Measurements from ENCODE around the gene RGS12.

Gene RGS12

GRCh38 chr4:3292571-3293400 is at the start of gene RGS12:
Gene RGS12 (plus strand): TSS chr4:3293021. CDS start chr4:3316171, 23,150 bp downstream.
- peak; percentile 89 for DNase-seq (ENCODE audit: low spot score)

- DNase-seq (ENCODE audit: low spot score), result no peak
These were observed 49.6 kb upstream of the RGS12 start for GRCh38 chr4:3243136-3243780.

DNA sequence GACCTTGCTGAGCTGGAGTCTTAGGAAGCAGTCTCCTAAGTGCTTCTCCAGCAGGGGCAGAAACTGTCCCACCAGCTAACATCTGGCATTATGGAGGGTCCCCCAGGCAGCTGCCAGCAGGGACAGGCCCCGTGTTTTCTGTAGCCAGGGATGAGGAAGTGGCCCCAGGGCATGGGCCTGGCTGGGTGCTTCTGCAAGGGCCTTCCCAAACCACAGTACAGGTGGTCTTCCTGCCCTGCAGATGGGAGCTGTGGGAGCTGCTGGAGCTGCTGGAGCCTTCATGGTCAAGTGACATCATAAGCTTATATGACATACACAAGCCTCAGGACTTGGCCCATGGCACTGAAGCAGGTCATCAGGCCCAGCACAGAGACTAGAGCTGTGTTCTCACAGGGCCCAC is 48.8 kb upstream of the RGS12 start:
- DNase-seq (ENCODE audit: low spot score), result no peak

GRCh38 chr4:3244747-3245146 is 48.1 kb upstream of the RGS12 start:
- DNase-seq (ENCODE audit: low spot score), result no peak

GRCh38 chr4:3245676-3246075 is 47.1 kb upstream of the RGS12 start:
- DNase-seq (ENCODE audit: low spot score), result no peak

- no peak for DNase-seq (ENCODE audit: low spot score)
These were observed 46.1 kb upstream of the RGS12 start for GRCh38 chr4:3246458-3247398.

DNA sequence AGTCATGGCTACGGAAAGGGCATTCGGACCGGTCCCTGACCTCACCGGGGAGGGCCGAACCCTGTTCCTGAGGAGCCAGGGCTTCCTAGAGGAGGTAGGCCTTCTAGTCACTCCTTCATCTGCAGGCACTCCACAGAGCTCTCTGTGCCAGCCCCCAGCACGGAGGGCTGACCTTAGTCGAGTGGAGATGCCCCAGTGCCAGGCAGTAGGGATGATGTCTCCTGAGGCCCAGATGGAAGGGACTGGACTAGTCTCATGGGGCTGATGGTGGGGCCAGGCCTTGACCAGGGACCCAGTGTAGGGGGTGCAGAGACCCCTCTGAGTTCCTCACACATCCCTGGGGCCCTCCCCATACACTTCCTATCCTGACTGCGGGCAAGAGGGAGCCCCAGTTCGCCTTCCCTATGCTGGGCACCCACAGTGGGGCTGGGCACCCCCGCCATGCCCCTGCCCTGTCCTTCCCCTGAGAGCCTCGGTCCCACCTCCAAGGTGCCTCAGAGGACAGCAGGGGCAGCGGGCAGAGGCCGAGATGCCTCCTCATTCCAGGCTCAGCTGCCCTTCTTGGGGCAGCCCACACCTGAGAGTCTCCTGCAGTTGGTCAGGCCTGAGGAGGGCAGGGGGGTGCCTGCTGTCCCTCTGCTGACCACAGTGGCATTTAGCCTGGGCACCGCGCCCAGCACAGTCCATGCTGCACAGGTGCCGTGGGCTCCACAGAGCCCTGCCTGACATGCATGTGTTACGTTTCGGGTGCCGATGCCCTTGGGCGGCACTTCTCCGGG is 45.2 kb upstream of the RGS12 start:
- no peak for DNase-seq (ENCODE audit: low spot score)

DNA sequence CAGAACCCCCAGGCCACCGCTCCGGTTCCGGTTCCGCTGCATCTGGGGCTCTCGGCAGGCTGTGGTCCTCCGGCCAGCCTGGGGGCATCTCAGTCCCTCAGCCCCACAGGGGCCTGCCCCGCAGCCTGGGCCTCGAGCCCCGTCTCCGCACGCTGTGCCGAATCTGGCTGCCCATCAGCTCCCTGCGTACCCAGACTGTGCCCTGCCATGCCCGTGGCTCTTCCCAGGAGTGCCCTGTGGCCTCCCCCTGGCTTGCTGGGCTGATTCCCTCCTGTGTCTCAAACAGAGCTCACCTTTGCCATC is 44.7 kb upstream of the RGS12 start:
- DNase-seq (ENCODE audit: low spot score), result no peak

- DNase-seq (ENCODE audit: low spot score), result no peak
These were observed 43.8 kb upstream of the RGS12 start, which contains the start of gene MSANTD1 for GRCh38 chr4:3248811-3249661. Gene MSANTD1 (plus strand): TSS chr4:3249159. CDS start chr4:3249223, 64 bp downstream.

DNA sequence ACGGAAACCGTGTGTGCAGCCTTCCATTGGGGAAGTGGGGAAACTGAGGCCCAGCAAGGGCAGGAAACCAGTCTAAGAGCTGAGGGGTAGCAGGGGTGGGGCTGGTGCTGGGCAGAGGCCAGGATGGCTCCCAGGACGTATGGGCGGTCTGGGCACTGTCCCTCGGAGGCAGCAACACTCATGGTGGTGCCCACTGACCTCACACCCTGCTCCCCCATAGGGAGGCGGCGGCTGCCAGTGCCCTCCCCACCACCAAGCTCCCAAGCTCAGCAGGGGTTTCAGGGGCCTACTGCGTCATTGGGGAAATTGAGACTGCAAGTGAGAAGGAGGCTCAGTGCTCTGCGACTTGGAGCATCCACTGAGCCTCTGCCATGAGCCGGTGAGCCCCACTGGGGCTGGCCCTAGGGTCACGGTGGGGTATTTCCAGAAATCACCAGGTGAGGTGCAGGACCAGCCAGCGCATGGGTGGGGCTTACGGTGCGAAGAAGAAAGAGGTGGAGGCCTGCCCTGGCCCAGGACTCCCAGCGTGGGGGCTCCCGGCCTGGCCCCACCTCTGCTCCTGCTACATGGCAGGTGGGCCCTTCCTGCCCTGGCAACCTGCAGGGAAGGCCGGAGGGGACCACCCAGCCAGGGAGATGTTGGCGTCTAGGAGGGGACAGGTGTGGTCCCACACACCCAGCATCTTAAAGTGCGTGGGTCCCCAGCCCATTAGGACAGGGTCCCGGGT is 42.9 kb upstream of the RGS12 start:
- no peak for DNase-seq (ENCODE audit: low spot score)

DNA sequence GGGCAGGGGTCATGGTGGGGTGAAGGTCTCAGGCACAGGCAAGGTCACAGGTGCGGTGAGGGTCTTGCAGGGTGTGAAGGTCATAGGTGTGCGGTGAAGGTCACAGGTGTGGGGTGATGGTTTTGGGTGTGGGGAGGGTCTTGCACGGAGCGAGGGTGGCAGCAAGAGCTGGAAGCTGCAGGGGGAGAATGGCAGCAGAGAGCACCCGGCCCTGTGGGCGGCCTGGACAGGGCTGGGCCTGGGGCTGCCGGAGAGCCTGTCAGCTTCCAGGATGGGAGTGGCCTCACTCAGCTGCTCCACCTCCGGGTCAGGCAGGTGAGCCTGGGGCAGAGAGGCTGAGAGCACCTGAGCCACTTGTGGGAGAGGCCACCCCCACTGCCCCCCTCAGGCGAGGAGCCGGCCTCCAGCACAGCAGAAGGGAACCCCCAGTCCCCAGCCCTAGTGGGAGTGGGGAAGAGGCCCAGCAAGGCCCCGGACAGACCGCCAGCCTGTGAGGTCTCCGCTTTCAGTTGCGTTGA is 42.3 kb upstream of the RGS12 start:
- no peak for DNase-seq (ENCODE audit: low spot score)

DNA sequence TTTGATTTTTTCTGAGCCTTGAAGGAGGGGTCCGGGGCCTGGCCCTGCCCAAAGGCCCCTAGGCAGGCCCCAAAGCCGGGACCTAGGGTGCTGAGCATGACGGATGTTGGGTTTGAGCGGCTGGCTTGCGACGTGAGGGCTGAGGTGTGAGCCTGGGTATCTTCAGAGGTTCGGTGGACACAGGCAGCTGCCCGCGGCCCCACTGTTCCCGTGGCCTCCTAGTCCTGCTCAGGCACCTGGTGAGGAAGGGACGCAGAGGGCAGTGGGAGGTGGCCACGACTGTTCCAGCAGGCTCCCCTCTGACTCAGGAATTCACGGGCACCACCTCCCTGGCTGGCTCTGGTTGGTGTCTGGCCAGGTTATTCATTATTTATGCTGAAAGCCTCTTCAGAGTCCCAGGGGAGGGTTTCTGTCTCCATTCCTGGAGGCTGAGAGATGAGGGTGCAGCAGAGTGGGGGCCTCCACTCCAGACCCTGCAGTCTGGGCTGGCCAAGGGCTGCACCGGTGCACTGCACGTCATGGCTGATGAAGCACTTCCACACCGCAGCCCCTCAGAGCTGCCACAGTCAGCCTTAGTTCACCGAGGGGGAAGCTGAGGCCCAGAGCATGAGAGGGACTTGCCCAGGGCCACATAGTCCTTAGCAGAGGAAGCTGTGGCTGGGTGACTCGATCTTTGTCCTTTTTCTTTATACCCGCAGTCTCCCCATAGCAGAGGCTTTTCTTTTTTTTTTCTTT is 41.7 kb upstream of the RGS12 start:
- DNase-seq (ENCODE audit: low spot score), result no peak

DNA sequence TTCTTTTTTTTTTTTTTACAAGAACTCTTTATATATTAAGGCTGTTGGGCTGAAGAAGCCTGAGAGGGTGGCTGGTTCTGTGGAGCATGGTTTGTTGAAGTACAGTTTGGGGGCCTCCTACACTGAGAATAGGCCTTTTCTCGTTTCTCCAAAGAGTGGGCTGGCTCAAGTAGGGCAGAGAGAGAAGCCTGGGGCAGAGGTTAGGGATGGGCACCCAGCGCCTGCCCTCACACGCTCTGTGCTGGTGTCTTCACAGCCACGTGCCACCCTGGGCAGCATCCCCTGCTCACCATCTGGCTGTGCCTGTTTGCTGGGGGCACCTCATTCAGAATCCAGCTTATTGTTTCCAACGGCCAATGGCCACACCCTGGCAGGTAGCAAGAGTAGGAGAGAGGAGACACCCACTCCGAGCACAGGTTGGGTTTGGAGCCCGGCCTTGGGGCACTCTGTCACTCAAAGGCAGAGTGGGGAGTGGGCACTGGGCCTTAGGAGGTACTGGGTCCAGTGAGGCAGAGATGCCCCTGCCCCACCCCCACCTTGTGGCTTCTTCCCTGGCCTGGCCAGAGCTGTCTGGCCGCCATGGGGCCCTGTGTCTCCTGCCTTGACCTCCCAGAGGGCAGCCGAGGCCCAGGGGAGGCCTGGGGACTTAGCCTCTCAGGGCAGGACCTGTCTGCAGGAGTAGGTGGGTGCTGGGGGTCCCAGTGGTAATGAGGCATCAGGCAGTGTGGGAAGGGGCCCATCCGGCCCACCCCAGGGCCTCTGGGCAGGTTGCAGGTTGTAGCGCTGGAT is 40.9 kb upstream of the RGS12 start:
- DNase-seq (ENCODE audit: low spot score), result no peak

GRCh38 chr4:3252480-3252828 is 40.4 kb upstream of the RGS12 start:
- DNase-seq (ENCODE audit: low spot score), result no peak

DNA sequence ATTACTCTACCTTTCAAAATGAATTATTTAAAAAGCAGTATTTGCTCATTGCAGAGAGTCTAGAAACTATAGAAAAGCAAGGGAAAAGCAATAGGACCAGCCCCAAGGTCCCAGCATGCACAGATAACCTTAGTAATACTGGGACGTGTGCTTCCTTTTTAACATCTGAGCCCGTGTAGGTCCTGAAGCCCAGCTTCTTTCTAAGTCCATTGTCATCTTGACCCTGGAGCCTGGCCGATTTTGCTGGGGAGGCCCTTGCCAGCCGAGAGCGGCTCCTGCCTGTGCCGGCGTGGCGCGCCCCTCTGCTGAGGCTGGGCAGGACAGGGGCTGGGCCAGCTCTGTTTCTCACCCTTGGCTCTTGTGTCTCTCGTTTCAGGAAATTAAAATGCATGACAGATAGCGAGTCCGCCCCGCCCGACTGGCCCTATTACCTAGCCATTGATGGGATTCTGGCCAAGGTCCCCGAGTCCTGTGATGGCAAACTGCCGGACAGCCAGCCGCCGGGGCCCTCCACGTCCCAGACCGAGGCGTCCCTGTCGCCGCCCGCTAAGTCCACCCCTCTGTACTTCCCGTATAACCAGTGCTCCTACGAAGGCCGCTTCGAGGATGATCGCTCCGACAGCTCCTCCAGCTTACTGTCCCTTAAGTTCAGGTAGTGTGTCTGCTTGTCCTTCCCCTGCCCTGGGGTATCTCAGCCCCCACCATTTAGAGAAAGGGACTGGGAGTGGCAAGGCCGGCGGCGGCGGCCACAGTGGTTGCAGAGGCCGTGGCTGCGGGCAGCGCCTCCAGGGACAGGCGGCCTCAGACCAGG is 39.8 kb upstream of the RGS12 start:
- DNase-seq (ENCODE audit: low spot score), result no peak

- DNase-seq (ENCODE audit: low spot score), result no peak
These were observed 39.0 kb upstream of the RGS12 start for GRCh38 chr4:3253808-3254207.

DNA sequence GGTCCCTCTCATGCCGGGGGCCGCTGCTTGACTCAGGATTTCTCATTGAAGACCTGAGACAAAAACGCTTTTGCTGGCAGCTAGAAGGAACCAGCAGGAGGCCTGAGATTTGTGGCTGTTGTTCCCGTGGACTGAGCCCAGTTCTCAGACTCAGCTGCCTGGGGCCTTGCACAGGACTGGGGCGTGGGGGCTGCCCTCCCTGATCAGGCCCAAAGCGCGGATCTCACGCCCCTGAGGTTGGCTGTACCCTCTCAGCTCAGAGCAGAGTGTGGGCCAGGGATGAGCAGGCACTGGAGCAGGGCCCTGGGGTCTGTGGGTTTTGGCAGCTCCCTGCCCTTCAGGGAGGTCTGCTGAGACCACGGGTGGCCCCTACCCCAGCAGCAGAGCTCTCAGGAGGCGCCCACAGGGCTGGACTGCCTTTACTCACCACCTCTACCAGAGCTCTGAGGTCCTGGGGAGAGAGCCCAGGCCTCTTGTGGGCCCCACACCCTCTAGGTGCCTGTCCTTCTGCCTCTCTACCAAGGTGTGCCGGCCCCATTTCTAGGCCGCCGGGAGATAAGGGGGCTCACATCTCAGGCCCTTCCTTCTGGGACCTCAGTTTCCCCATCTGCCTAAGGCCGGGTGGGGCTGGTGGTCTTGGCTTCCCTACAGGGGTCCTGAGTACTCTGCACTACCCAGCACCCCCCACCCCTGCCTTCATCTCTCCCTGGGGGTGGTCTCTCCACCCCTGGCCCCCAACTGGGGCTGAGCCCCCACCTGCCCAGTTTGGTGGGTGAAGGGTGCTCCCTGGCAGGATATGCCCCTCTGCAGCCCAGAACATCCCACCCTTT is 38.3 kb upstream of the RGS12 start:
- no peak for DNase-seq (ENCODE audit: low spot score)
